ENCODE data around the gene SPACA9. TPM values are rescaled to one million over a fixed set of nuclear protein-coding genes. Genes with fewer than 3 reads are reported as not detected.

SPACA9 gene
- total RNA-seq, 2 donors from 2014 or later, result 5.7 to 16.5 TPM

GRCh38 chr9:132935026-132935425 lies 56.3 kb downstream of the SPACA9 start:
- 86% methylated on average over 6 of the region's 6 CpGs for WGBS
- peaks cover 0 to 4% of the 10 kb centered on the region in 2 donors for H3K36me3 ChIP-seq

GRCh38 chr9:132937463-132937901 lies 58.8 kb downstream of the SPACA9 start:
- no peak for DNase-seq (ENCODE audit: low spot score)
- Histone ChIP-seq H3K27ac (no peak overlapping the region), H3K27me3 (replicated peaks; ENCODE audit: insufficient read depth) (no peaks in the 10 kb centered on the region), H3K4me1 (replicated peaks) (no peaks in the 10 kb centered on the region), H3K4me3 (no peak overlapping the region), H3K9me3 (no peaks in the 10 kb centered on the region), H3K36me3 (peaks cover 0 to 4% of the 10 kb centered on the region in 2 donors)
- WGBS, result 97% methylated on average over 7 of the region's 7 CpGs
- intact Hi-C loops (cut with DNase I), result no loop called here
- TF ChIP-seq CTCF (IDR thresholded peaks at IDR 0.05), result no peak
- TF ChIP-seq POLR2AphosphoS5 (IDR thresholded peaks at IDR 0.05), result no peak
- TF ChIP-seq POLR2A (IDR thresholded peaks at IDR 0.05), result no peak

More at GRCh38 chr9:132935026-132935425, 56.3 kb downstream of the SPACA9 start:
- Histone ChIP-seq H3K9me3 (no peaks in the 10 kb centered on the region), H3K27ac (no peak overlapping the region), H3K4me1 (replicated peaks) (no peaks in the 10 kb centered on the region), H3K4me3 (no peak overlapping the region), H3K27me3 (replicated peaks; ENCODE audit: insufficient read depth) (no peaks in the 10 kb centered on the region)
- intact Hi-C loops (cut with DNase I), result no loop called here
- DNase-seq (ENCODE audit: low spot score), result no peak
- TF ChIP-seq CTCF (IDR thresholded peaks at IDR 0.05) (no peak), POLR2AphosphoS5 (IDR thresholded peaks at IDR 0.05) (no peak), POLR2A (IDR thresholded peaks at IDR 0.05) (no peak)

GRCh38 chr9:132939169-132939568 lies 60.5 kb downstream of the SPACA9 start:
- TF ChIP-seq CTCF (IDR thresholded peaks at IDR 0.05), result no peak
- no peak for TF ChIP-seq POLR2A (IDR thresholded peaks at IDR 0.05)
- no peak for TF ChIP-seq POLR2AphosphoS5 (IDR thresholded peaks at IDR 0.05)
- no peaks in the 10 kb centered on the region for H3K9me3 ChIP-seq
- intact Hi-C loops (cut with DNase I), result no loop called here
- no peak overlapping the region for H3K27ac ChIP-seq
- H3K27me3 ChIP-seq (replicated peaks; ENCODE audit: insufficient read depth), result no peaks in the 10 kb centered on the region
- H3K4me1 ChIP-seq (replicated peaks), result peaks cover 6% of the 10 kb centered on the region
- peaks cover 0 to 4% of the 10 kb centered on the region in 2 donors for H3K36me3 ChIP-seq
- H3K4me3 ChIP-seq, result no peak overlapping the region
- no peak for DNase-seq (ENCODE audit: low spot score)
- 88% methylated on average over 1 of the region's 1 CpG for WGBS

Other genes starting within 250 kb of the SPACA9 start
- gene DDX31, start 208.9 kb upstream of the SPACA9 start, total RNA-seq, result 10 to 100 TPM; 19.0 to 22.2 TPM
- 10 to 100 TPM; 16.0 to 17.3 TPM for gene GTF3C4, start 208.4 kb upstream of the SPACA9 start, total RNA-seq
- gene AK8, start 614 bp upstream of the SPACA9 start, total RNA-seq, result 1 to 10 TPM; 3.3 to 4.1 TPM
- gene TSC1, start 65.7 kb downstream of the SPACA9 start, total RNA-seq, result 10 to 100 TPM; 27.7 to 82.2 TPM
- gene GFI1B, start 99.8 kb downstream of the SPACA9 start, total RNA-seq, result under 1 TPM in 1 of 2 donors, not detected in 1; 0.85 TPM
- 10 to 100 TPM; 63.1 to 97.2 TPM for gene GTF3C5, start 152.1 kb downstream of the SPACA9 start, total RNA-seq
- 1 to 10 TPM; 1.7 to 2.8 TPM for gene CEL, start 183.1 kb downstream of the SPACA9 start, total RNA-seq
- gene RALGDS, start 242.3 kb downstream of the SPACA9 start, total RNA-seq, result 10 to 100 TPM; 49.6 to 77.4 TPM

Measured in prostate gland (tissue), 2 donors.